ENCODE results near the gene S100A7A.

GRCh38 chr1:153470707-153471106 is 54.4 kb downstream of the S100A7A start:
- TF ChIP-seq SIN3A (IDR thresholded peaks at IDR 0.05; ENCODE audit: borderline replicate concordance, insufficient read depth, low read depth, low read length) (no peak), POLR2AphosphoS5 (IDR thresholded peaks at IDR 0.05; ENCODE audit: low read depth, low read length) (no peak)

All from Panc1 (cell line).